ENCODE measurements around the gene LRRFIP1. TPM values are rescaled to one million over a fixed set of nuclear protein-coding genes. Genes with fewer than 3 reads are reported as not detected.

LRRFIP1 gene
- total and polyA plus RNA-seq, 7 donors, result 42.3 to 108 (median 91.9) TPM

DNA sequence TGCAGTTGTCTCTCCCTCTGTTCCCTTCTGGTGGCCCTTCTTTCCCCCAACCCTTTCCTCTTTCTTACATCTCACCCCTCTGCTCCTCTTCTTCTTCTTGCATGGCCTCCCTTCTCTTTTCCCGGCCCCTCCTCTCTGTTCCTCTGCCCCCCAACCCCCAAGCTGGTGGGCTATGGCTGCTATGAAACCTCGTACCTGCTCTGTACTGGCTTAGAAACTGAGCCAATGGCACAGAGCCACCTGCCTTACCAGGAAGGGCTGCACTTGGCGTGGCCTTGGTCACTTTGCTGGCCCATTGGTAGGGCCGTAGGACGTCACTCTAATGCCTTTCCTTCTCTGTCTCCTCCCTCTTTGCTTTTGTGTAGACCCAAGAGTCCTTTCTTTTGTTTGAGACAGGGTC, 78.9 kb downstream of the LRRFIP1 start:
- H3K4me3 ChIP-seq, result no peak overlapping the region
- DNase-seq, result no peak
- peaks cover 0 to 28% of the 10 kb centered on the region in 2 donors for H3K36me3 ChIP-seq (ENCODE audit: insufficient read depth in 1 of 2, low read depth in 1 of 2)
- no peak for ATAC-seq
- 76 to 90% (median 81%) methylated on average over 5 of the region's 5 CpGs for WGBS, 3 donors
- peaks cover 81% of the 10 kb centered on the region for H3K4me1 ChIP-seq
- H3K27ac ChIP-seq, result peak overlapping the region; percentile 96
- no peaks in the 10 kb centered on the region for H3K9me3 ChIP-seq
- TF ChIP-seq, protein P1, sequence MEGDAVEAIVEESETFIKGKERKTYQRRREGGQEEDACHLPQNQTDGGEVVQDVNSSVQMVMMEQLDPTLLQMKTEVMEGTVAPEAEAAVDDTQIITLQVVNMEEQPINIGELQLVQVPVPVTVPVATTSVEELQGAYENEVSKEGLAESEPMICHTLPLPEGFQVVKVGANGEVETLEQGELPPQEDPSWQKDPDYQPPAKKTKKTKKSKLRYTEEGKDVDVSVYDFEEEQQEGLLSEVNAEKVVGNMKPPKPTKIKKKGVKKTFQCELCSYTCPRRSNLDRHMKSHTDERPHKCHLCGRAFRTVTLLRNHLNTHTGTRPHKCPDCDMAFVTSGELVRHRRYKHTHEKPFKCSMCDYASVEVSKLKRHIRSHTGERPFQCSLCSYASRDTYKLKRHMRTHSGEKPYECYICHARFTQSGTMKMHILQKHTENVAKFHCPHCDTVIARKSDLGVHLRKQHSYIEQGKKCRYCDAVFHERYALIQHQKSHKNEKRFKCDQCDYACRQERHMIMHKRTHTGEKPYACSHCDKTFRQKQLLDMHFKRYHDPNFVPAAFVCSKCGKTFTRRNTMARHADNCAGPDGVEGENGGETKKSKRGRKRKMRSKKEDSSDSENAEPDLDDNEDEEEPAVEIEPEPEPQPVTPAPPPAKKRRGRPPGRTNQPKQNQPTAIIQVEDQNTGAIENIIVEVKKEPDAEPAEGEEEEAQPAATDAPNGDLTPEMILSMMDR (IDR thresholded peaks at IDR 0.05), result no peak
- intact Hi-C loops (cut with DNase I), result no loop called here
- H3K27me3 ChIP-seq (ENCODE audit: insufficient read depth in 3 of 3, low read length in 2 of 3), result no peaks in the 10 kb centered on the region

DNA sequence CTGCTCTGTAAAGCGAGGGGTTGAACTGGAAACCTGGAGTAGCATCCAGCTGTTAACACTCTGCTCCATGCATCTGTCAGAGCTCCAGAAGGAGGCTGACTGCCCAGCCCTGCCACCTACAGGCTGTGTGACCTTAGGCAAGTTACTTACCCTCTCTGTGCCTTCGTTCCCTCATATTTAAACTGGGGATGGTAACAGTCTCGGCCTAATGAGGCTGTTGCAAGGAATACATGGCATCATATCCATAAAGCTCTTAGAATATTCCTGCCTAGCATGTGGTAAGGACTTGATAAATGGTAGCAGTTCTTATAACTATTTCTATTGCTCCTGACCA, 80.6 kb downstream of the LRRFIP1 start:
- no peaks in the 10 kb centered on the region for H3K27me3 ChIP-seq (ENCODE audit: insufficient read depth in 3 of 3, low read length in 2 of 3)

DNA sequence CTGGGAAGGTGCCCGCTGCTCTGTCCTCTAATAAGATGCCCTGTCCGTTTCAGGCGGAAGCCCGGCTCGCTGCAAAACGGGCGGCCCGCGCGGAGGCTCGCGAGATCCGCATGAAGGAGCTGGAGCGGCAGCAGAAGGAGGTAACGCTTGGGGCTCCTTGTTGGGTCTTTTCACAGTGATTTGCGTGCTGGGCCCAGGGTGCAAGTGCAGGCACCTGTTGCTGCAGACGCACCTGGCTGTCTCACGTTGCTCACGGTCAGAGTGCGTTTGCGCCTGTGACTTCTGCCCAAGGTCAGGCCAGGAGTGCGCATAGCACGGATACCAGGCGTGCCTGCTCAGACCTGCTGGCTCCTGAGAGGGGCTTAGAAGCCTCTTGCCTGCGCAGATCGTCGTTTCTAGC, 81.1 kb downstream of the LRRFIP1 start:
- Histone ChIP-seq H3K4me1 (peaks cover 75% of the 10 kb centered on the region), H3K27ac (peak overlapping the region; percentile 96), H3K36me3 (ENCODE audit: insufficient read depth in 1 of 2, low read depth in 1 of 2) (peaks cover 0 to 33% of the 10 kb centered on the region in 2 donors), H3K9me3 (no peaks in the 10 kb centered on the region), H3K27me3 (ENCODE audit: insufficient read depth in 3 of 3, low read length in 2 of 3) (no peaks in the 10 kb centered on the region), H3K4me3 (no peak overlapping the region)
- ATAC-seq (no peak), DNase-seq (no peak)
- intact Hi-C loops (cut with DNase I), result no loop called here
- TF ChIP-seq, protein P1 (IDR thresholded peaks at IDR 0.05), result no peak
- 73 to 85% (median 78%) methylated on average over 27 of the region's 27 CpGs for WGBS, 3 donors

More for the DNA sequence above, 80.6 kb downstream of the LRRFIP1 start:
- intact Hi-C loops (cut with DNase I), result no loop called here
- no peaks in the 10 kb centered on the region for H3K9me3 ChIP-seq
- TF ChIP-seq, protein P1 (IDR thresholded peaks at IDR 0.05), result no peak
- no peak for DNase-seq
- H3K36me3 ChIP-seq (ENCODE audit: insufficient read depth in 1 of 2, low read depth in 1 of 2), result peaks cover 0 to 33% of the 10 kb centered on the region in 2 donors
- ATAC-seq, result no peak
- WGBS, 3 donors, result 81 to 87% (median 84%) methylated on average over 3 of the region's 3 CpGs
- H3K4me3 ChIP-seq, result no peak overlapping the region
- peaks cover 76% of the 10 kb centered on the region for H3K4me1 ChIP-seq
- H3K27ac ChIP-seq, result peak overlapping the region; percentile 96

DNA sequence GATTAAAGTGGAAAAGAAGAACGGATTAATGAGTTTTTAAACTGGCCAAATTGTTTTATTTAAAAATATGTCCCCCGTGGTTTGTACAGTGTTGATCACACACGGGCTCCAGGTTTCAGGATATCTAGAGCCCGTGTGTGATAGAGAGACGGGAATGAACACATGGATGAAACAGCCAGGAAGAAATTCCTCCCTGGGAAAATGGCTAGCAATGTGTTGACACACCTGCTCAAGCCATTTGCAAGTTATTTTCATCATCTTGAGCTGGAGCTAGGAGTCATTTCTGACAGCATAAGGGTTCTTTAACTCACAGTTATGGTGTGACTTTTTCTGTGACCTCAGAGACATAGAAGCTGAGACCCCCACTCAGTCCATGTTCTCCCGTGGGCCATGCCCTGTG, 81.6 kb downstream of the LRRFIP1 start:
- intact Hi-C loops (cut with DNase I), result no loop called here
- Histone ChIP-seq H3K9me3 (no peaks in the 10 kb centered on the region), H3K27ac (peak overlapping the region; percentile 96), H3K4me3 (no peak overlapping the region), H3K4me1 (peaks cover 75% of the 10 kb centered on the region), H3K27me3 (ENCODE audit: insufficient read depth in 3 of 3, low read length in 2 of 3) (no peaks in the 10 kb centered on the region), H3K36me3 (ENCODE audit: insufficient read depth in 1 of 2, low read depth in 1 of 2) (peaks cover 0 to 33% of the 10 kb centered on the region in 2 donors)
- ATAC-seq, result no peak
- TF ChIP-seq, protein P1 (IDR thresholded peaks at IDR 0.05), result no peak
- no peak for DNase-seq
- WGBS, 3 donors, result 45 to 62% (median 49%) methylated on average over 6 of the region's 6 CpGs

DNA sequence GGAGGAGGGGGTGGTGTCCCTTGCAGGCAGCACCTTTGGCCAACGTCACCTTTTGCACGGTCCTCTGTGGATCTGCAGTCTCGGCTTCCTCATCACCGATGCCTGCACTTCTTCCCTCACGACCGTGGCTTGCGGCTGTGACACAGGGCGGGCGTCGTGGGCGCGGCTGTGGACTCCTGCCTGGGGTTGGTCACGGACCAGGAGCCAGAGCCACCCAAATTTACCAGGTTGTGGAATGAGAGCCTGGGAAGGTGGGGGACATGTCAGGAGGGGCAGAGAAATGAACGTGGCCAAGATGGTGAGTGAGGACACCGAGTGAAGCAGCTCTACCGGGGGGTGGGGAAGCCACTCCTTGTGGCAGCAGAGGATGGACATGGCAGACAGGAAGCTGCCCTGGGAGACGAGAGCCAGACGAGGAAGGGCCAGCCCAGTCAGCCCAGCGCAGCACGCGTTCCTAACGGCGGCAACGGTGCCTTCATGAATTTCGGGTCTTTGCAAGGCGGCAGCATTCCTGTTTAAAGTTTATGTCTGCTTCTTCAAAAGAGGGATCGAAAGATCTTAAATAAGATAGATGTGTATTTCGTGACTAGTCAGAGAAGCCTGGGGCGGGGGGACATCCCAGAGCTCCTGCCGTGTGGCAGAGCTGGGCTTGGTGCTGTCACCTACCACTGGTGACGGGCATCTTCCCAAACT, 84.2 kb downstream of the LRRFIP1 start:
- Histone ChIP-seq H3K27me3 (ENCODE audit: insufficient read depth in 3 of 3, low read length in 2 of 3) (no peaks in the 10 kb centered on the region), H3K27ac (peak overlapping the region; percentile 86), H3K4me1 (peaks cover 76% of the 10 kb centered on the region), H3K9me3 (no peaks in the 10 kb centered on the region), H3K4me3 (no peak overlapping the region), H3K36me3 (ENCODE audit: insufficient read depth in 1 of 2, low read depth in 1 of 2) (peaks cover 0 to 33% of the 10 kb centered on the region in 2 donors)
- TF ChIP-seq, protein P1 (IDR thresholded peaks at IDR 0.05), result no peak
- WGBS, 3 donors, result 89 to 91% (median 91%) methylated on average over 31 of the region's 31 CpGs
- DNase-seq (no peak), ATAC-seq (no peak)
- intact Hi-C loops (cut with DNase I), result no loop called here

All from psoas muscle (tissue), 8 donors.